Ishikawa (cell line): Measurements from ENCODE around the gene RRM2.

ENCODE experiments used
- CEBPB ChIP-seq: IDR thresholded peaks from 2 replicates; pipeline ENCODE4 v1.6.1; 2012
- EGR1 ChIP-seq: IDR thresholded peaks from 2 replicates; pipeline ENCODE4 v1.6.1; 2012
- EP300 ChIP-seq: IDR thresholded peaks from 2 replicates; pipeline ENCODE4 v1.6.1; 2012; ENCODE audit warnings: borderline replicate concordance
- TAF1 ChIP-seq: IDR thresholded peaks from 2 replicates; pipeline ENCODE4 v1.6.1; 2012; ENCODE audit warnings: low read depth, mild to moderate bottlenecking

- TF ChIP-seq EGR1 (no peak), TAF1 (no peak), EP300 (no peak), CEBPB (no peak)
Observed at GRCh38 chr2:10119601-10120157, 2.9 kb upstream of the RRM2 start.
